Prostate gland (tissue), 2 donors: ENCODE results near the gene CABLES2.

Source experiments
- CTCF ChIP-seq, 4 experiments: fragments of 200-600 bp in 2 of 4; fragments of 450-650 bp in 2 of 4; sonication (generic) in 2 of 4; IDR thresholded peaks; 1 replicate in 3 of 4; 2 replicates in 1 of 4; pipeline ENCODE4 v1.5.1; 2016 to 2019; ENCODE audit warnings: antibody characterized with exemption in 4 of 4, mild to moderate bottlenecking in 2 of 4, moderate library complexity in 2 of 4
- POLR2A ChIP-seq: fragments of 450-650 bp; IDR thresholded peaks from one replicate; pipeline ENCODE4 v1.6.1; 2016; ENCODE audit warnings: antibody characterized with exemption, mild to moderate bottlenecking

GRCh38 chr20:62356589-62357186, 50.4 kb downstream of the CABLES2 start:
- TF ChIP-seq CTCF (IDR thresholded peaks at IDR 0.05) (no peak), POLR2A (no peak)
